RWPE1 (cell line): ENCODE data around the gene MED8.
"Not testable (repeated sequence)": the region's sequence is repeated elsewhere in the genome, so short reads cannot be mapped to it uniquely, and the experiment has no call there.

Experiments used
- CTCF ChIA-PET: fragments of 350-600 bp; sonication (Branson Sonifier 250); formaldehyde crosslinking; extraction: SDS; loops from one replicate; lab custom pipeline; 2021; lab: Yijun Ruan, JAX
- POLR2A ChIA-PET: fragments of 400-600 bp; formaldehyde crosslinking; extraction: SDS; loops from one replicate; lab custom pipeline; 2020; ENCODE audit warnings: antibody characterized with exemption; ENCODE audit not compliant: low non-redundant PET; lab: Yijun Ruan, JAX
- DNase-seq: peaks from one replicate; pipeline ENCODE4 v3.0.0; 2012; ENCODE audit warnings: low spot score
- H3K27ac ChIP-seq: fragments of 450-650 bp; 2 replicates; pipeline ENCODE4 v1.5.1; 2017
- TF ChIP-seq, protein P1 (sequence below): fragments of 450-650 bp; conservative IDR thresholded peaks from 2 replicates; pipeline ENCODE4 v1.5.1; 2017; ENCODE audit warnings: low read depth, mild to moderate bottlenecking

MED8 gene

DNA sequence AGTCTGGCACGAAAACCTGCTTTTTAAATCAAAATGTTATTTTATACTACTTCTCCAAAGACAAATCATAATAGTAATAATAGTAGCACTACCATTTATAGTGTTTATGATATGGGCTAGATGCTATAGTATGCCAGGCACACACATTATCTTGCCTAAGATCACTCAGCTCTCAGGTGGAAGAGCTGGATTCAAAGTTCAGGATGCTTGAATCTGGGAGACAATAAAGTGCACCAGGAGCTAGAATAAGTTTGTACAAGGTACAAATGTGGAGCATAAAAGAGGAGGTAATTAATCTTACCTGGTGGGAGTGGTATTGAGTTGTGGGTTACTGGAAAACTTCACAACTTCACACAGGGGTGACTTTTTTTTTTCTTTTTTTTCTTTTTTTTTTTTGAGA, 11.8 kb downstream of the MED8 start:
- ChIA-PET POLR2A (interaction anchor here (1.3 kb wide), 1 partner anchor 9 kb away, joined by 4 read pairs; no protein-coding TSS in a partner anchor), CTCF (no interaction called here)
- DNase-seq: no peak
- no peak overlapping the region for H3K27ac ChIP-seq
- TF ChIP-seq, protein P1, sequence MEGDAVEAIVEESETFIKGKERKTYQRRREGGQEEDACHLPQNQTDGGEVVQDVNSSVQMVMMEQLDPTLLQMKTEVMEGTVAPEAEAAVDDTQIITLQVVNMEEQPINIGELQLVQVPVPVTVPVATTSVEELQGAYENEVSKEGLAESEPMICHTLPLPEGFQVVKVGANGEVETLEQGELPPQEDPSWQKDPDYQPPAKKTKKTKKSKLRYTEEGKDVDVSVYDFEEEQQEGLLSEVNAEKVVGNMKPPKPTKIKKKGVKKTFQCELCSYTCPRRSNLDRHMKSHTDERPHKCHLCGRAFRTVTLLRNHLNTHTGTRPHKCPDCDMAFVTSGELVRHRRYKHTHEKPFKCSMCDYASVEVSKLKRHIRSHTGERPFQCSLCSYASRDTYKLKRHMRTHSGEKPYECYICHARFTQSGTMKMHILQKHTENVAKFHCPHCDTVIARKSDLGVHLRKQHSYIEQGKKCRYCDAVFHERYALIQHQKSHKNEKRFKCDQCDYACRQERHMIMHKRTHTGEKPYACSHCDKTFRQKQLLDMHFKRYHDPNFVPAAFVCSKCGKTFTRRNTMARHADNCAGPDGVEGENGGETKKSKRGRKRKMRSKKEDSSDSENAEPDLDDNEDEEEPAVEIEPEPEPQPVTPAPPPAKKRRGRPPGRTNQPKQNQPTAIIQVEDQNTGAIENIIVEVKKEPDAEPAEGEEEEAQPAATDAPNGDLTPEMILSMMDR: no peak

DNA sequence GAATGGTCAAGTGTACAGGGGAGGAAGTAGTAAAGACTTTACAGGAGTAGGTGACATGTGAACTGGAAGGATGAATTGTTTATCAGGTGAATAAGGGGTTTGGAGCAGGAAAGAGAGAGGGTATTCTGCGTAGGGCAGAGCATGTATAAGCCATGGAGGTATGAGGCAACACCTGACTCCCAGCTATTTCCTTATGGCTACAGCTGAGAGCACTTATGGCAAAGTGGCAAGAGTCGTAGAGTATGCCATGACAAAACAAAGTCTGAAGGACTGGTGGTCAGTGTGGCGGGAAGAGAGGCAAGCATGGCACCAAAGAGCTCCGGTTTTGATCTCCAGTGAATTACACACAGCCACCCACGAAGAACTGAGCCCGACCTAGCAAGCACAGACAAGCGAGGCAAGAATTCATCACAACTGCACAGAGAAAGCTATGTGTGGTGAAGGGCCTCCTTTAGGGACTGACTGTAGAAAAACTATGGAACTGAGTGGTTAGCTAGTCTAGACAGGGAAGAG, 12.8 kb downstream of the MED8 start:
- DNase-seq: no peak
- POLR2A ChIA-PET: no interaction called here
- CTCF ChIA-PET: no interaction called here
- TF ChIP-seq, protein P1: no peak
- H3K27ac ChIP-seq: no peak overlapping the region

DNA sequence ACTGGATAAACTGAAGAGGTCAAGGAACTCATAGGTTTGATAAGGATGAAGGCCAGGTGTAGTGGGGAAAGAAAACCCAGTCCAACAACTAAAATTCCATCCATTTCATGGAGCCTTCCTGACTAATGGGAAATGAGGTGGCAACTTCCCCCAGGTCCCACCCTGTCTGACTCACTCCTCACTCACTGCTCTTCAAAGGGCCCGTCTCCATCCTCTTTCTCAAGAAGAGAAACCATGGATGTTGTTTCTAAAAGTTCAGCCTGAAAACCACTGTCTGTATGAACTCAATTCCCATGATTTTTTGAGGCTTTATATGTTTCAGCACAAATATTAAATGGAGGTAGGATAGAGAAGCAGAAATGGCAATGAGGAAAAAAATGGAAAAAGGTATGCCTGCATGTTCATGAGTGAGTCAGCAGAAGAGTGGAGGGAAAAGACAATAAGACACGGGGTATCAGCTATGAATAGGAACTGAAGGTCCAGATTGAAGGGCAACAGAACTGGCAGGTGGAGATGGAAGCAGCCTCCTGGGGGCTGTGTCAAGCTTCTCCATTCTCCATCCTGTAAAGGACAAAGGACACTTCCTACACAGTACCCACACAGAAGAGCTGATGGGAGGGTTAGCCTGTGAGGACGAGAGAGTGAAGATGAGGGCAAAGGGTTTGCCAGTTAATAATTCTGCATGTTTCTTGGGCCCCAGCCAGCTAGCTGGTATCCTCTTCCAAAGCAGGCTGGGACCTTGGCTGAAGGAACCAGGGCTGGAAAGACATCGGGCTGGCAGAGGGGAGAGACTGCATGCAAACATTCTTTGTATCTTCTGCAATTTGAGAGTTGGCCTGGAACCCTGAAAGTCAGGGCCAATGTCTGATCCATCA, 16.3 kb downstream of the MED8 start:
- POLR2A ChIA-PET: no interaction called here
- peak; percentile 88 for DNase-seq
- TF ChIP-seq, protein P1: no peak
- H3K27ac ChIP-seq: peak overlapping the region; percentile 90
- CTCF ChIA-PET: interaction anchor here (0.5 to 0.6 kb wide), 4 partner anchors 68 to 1727 kb away, joined by 3 read pairs; no protein-coding TSS in a partner anchor

DNA sequence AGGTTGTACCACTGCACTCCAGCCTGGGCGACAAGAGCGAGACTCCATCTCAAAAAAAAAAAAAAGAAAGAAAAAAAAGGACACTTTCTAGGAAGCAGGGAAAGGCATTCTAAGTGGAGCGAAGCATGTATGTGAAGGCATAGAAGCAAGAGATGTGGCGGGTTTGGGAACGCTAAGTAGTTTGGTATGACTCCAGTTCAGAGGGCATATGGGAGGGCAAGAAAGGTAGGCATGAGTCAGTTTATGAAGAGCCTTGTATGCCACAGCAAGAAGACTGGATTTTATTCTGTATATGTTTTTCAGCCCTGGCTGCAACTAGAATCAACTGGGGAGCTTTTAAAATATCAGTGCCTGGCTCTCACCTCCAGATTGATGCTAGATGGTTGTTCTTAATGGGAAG, 17.4 kb downstream of the MED8 start:
- TF ChIP-seq, protein P1: no peak
- peak overlapping the region; percentile 61 for H3K27ac ChIP-seq
- ChIA-PET CTCF (no interaction called here), POLR2A (no interaction called here)
- DNase-seq: no peak

DNA sequence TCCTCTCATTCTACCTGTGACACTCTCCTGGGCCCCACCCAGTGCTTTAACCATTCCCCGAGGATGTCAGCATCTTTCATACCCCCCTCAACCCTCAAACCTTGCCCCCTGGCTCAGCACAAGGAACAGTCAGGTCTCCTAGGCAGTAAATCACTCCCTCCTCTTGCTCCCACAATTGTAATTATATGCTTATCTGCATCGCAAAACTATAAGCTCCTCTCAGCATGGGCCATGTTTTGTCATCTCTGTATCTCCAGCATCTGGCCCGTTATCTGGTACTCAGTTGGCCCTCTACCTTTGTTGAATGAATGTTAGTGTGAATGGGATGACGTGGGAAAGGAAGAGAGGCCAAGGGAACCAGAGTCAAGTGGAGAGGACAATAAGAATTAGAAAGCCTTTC, 19.0 kb downstream of the MED8 start:
- TF ChIP-seq, protein P1: no peak
- no peak for DNase-seq
- POLR2A ChIA-PET: no interaction called here
- peak overlapping the region; percentile 96 for H3K27ac ChIP-seq
- CTCF ChIA-PET: interaction anchor here (0.6 kb wide), 1 partner anchor 73 kb away, joined by 7 read pairs; no protein-coding TSS in a partner anchor

DNA sequence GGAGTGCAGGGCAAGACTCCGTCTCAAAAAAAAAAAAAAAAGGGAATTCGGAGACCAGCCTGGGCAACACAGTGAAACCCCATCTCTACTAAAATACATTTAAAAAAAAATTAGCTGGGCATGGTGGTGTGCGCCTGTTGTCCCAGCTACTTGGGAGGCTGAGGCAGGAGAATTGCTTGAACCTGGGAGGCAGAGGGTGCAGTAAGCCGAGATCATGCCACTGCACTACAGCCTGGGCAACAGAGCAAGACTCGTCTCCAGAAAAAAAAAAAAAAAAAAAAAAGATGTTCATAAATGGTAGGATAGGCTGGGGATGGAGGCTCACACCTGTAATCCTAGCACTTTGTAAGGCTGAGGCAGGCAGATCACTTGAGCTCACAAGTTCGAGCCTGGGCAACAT, 19.8 kb downstream of the MED8 start:
- DNase-seq, POLR2A ChIA-PET: not testable (repeated sequence)
- CTCF ChIA-PET: interaction anchor here (0.6 kb wide), 3 partner anchors 36 to 84 kb away, joined by 3 to 7 read pairs (median 3); partner anchors contain the start of gene HYI
- peak overlapping the region; percentile 96 for H3K27ac ChIP-seq
